Neural cell (in vitro differentiated cells): Measurements from ENCODE around the gene CREB1. TPM values are rescaled to one million over a fixed set of nuclear protein-coding genes. Genes with fewer than 3 reads are reported as not detected.
"Not testable (repeated sequence)": the region's sequence is repeated elsewhere in the genome, so short reads cannot be mapped to it uniquely, and the experiment has no call there.

Source experiments
- H2AFZ ChIP-seq: fragments of 200-600, 300-800 bp; sonication (generic), shearing (Covaris generic); 2 replicates; pipeline ENCODE4 v1.6.0; 2014; ENCODE audit warnings: low read depth, mild to moderate bottlenecking, antibody characterized with exemption, low read length, moderate library complexity
- H3F3A ChIP-seq: fragments of 200-600 bp; shearing (Covaris generic); 2 replicates; pipeline ENCODE4 v1.6.1; 2016; ENCODE audit warnings: mild to moderate bottlenecking, moderate library complexity, mixed read lengths, antibody characterized with exemption, low read length; ENCODE audit not compliant: insufficient read depth, poor library complexity, severe bottlenecking
- H3K27ac ChIP-seq: fragments of 200-600, 300-800 bp; sonication (generic), shearing (Covaris generic); 2 replicates; pipeline ENCODE4 v1.5.1; 2014; ENCODE audit warnings: mild to moderate bottlenecking, low read length, moderate library complexity
- H3K27me3 ChIP-seq: fragments of 300-800, 200-600 bp; sonication (generic), shearing (Covaris generic); 2 replicates; pipeline ENCODE4 v1.6.0; 2014; ENCODE audit warnings: mild to moderate bottlenecking, low read depth, low read length, moderate library complexity; ENCODE audit not compliant: insufficient read depth
- H3K36me3 ChIP-seq: fragments of 300-800, 200-600 bp; sonication (generic), shearing (Covaris generic); 2 replicates; pipeline ENCODE4 v1.5.1; 2014; ENCODE audit warnings: mild to moderate bottlenecking, antibody characterized with exemption, low read length, moderate library complexity; ENCODE audit not compliant: insufficient read depth
- H3K4me2 ChIP-seq: fragments of 300-800, 200-600 bp; sonication (generic), shearing (Covaris generic); 2 replicates; pipeline ENCODE4 v1.6.0; 2014; ENCODE audit warnings: mild to moderate bottlenecking, low read length
- H3K4me3 ChIP-seq: fragments of 300-800, 200-600 bp; sonication (generic), shearing (Covaris generic); 2 replicates; pipeline ENCODE4 v1.5.1; 2014; ENCODE audit warnings: mild to moderate bottlenecking, low read length, moderate library complexity
- H3K79me2 ChIP-seq: fragments of 200-600 bp; shearing (Covaris generic); replicated peaks from 2 replicates; pipeline ENCODE4 v1.6.0; 2014; ENCODE audit warnings: mild to moderate bottlenecking, low read length, moderate library complexity; ENCODE audit not compliant: insufficient read depth
- H3K9ac ChIP-seq: fragments of 300-800, 200-600 bp; sonication (generic), shearing (Covaris generic); 2 replicates; pipeline ENCODE4 v1.6.1; 2016; ENCODE audit warnings: mild to moderate bottlenecking, low read length, mixed read lengths
- H3K9me2 ChIP-seq: fragments of 200-600 bp; shearing (Covaris generic); 2 replicates; pipeline ENCODE4 v1.6.1; 2016; ENCODE audit warnings: mild to moderate bottlenecking, low read length, mixed read lengths; ENCODE audit not compliant: insufficient read depth
- H3K9me3 ChIP-seq: fragments of 200-600, 300-800 bp; sonication (generic), shearing (Covaris generic); 2 replicates; pipeline ENCODE4 v1.6.1; 2016; ENCODE audit warnings: mild to moderate bottlenecking, mixed run types, low read length, moderate library complexity, mixed read lengths
- H4K20me1 ChIP-seq: fragments of 200-600 bp; shearing (Covaris generic); 2 replicates; pipeline ENCODE4 v1.6.1; 2016; ENCODE audit warnings: mild to moderate bottlenecking, mixed run types; ENCODE audit not compliant: insufficient read depth
- EP300 ChIP-seq: fragments of 450-650 bp; conservative IDR thresholded peaks from 2 replicates; pipeline ENCODE4 v1.6.1; 2014; ENCODE audit warnings: antibody characterized with exemption, mild to moderate bottlenecking, moderate library complexity; ENCODE audit not compliant: poor library complexity, severe bottlenecking
- EZH2 ChIP-seq: fragments of 200-600, 300-800 bp; shearing (Covaris generic), sonication (generic); IDR thresholded peaks from 2 replicates; pipeline ENCODE4 v1.6.1; 2014; ENCODE audit warnings: antibody characterized with exemption, low read length, borderline replicate concordance, mild to moderate bottlenecking; ENCODE audit not compliant: insufficient read depth, poor library complexity, severe bottlenecking
- MXI1 ChIP-seq: fragments of 450-650 bp; conservative IDR thresholded peaks from 2 replicates; pipeline ENCODE4 v1.6.1; 2014; ENCODE audit warnings: antibody characterized with exemption, mild to moderate bottlenecking; ENCODE audit not compliant: poor library complexity, severe bottlenecking
- POLR2AphosphoS5 ChIP-seq: IDR thresholded peaks from 2 replicates; pipeline ENCODE4 v1.6.1; 2012
- RAD21 ChIP-seq: fragments of 450-650 bp; conservative IDR thresholded peaks from 2 replicates; pipeline ENCODE4 v1.6.1; 2014; ENCODE audit warnings: antibody characterized with exemption, mild to moderate bottlenecking, moderate library complexity
- SMC3 ChIP-seq: fragments of 450-650 bp; conservative IDR thresholded peaks from 2 replicates; pipeline ENCODE4 v1.6.1; 2014; ENCODE audit warnings: antibody characterized with exemption, mild to moderate bottlenecking, moderate library complexity; ENCODE audit not compliant: poor library complexity
- TAF1 ChIP-seq: IDR thresholded peaks from 2 replicates; pipeline ENCODE4 v1.6.1; 2012; ENCODE audit warnings: low read depth
- polyA plus RNA-seq: library from polyadenylated mRNA; depleted of rRNA; stranded (reverse); fragments of >200 nt; gene quantifications from 2 replicates; pipeline ENCODE4 v1.2.3, GENCODE V29; 2014
- TF ChIP-seq, protein P1 (sequence below): fragments of 450-650 bp; IDR thresholded peaks from 2 replicates; pipeline ENCODE4 v1.5.1; 2014; ENCODE audit warnings: antibody characterized with exemption, mild to moderate bottlenecking, moderate library complexity; ENCODE audit not compliant: poor library complexity, severe bottlenecking
- TF ChIP-seq, protein P2 (sequence below): IDR thresholded peaks from 2 replicates; pipeline ENCODE4 v1.6.1; 2012; ENCODE audit warnings: borderline replicate concordance

The CREB1 gene
- polyA plus RNA-seq, 1 donor from 2014 or later = 38.7 TPM

DNA sequence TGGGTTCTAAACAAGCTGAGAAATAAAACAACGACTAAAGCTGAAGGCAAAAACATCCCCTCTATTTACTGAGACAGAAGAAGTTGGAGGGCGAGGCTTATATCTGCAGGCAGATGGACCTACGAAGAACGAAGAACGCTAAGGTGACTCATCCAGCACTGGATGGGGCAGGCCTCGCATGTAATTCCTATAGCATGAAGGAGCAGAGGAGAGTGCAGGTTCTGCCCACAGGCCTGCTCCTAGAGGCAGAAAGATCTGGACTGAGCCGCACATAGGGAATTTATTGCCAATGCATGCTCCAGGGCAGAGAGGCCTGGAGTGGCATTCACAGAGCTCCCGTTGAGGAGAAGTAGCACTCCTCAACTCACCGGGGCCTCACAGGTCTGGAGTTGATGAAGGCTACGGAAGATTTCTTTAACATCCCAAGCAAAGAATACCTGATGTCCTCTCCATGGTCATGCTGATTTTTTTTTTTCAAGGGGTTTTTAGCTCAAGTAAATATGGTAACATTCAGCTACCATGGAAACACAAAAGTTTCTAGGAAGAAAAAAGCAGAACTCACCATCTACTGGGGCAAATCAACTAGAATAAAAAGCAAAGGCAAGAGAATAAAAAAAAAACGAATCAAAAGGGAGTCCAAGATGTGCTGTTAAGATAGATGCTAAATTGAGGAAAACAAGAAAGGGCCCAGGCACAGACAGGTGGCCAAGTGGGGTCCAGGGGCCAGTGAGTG, 105.9 kb downstream of the CREB1 start:
- Histone ChIP-seq H4K20me1 (no peaks in the 10 kb centered on the region), H3K27me3 (no peaks in the 10 kb centered on the region), H3K9me2 (no peaks in the 10 kb centered on the region), H3F3A (no peaks in the 10 kb centered on the region), H3K27ac (no peak overlapping the region), H3K4me2 (no peak overlapping the region), H3K9ac (no peak overlapping the region), H3K9me3 (no peaks in the 10 kb centered on the region), H3K79me2 (no peaks in the 10 kb centered on the region), H3K36me3 (no peaks in the 10 kb centered on the region), H3K4me3 (no peak overlapping the region), H2AFZ (no peak overlapping the region)
- TF ChIP-seq, protein P1, sequence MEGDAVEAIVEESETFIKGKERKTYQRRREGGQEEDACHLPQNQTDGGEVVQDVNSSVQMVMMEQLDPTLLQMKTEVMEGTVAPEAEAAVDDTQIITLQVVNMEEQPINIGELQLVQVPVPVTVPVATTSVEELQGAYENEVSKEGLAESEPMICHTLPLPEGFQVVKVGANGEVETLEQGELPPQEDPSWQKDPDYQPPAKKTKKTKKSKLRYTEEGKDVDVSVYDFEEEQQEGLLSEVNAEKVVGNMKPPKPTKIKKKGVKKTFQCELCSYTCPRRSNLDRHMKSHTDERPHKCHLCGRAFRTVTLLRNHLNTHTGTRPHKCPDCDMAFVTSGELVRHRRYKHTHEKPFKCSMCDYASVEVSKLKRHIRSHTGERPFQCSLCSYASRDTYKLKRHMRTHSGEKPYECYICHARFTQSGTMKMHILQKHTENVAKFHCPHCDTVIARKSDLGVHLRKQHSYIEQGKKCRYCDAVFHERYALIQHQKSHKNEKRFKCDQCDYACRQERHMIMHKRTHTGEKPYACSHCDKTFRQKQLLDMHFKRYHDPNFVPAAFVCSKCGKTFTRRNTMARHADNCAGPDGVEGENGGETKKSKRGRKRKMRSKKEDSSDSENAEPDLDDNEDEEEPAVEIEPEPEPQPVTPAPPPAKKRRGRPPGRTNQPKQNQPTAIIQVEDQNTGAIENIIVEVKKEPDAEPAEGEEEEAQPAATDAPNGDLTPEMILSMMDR = no peak
- no peak for TF ChIP-seq POLR2AphosphoS5
- no peak for TF ChIP-seq EZH2
- no peak for TF ChIP-seq SMC3
- TF ChIP-seq TAF1 = no peak
- TF ChIP-seq EP300 = no peak
- TF ChIP-seq, protein P2, sequence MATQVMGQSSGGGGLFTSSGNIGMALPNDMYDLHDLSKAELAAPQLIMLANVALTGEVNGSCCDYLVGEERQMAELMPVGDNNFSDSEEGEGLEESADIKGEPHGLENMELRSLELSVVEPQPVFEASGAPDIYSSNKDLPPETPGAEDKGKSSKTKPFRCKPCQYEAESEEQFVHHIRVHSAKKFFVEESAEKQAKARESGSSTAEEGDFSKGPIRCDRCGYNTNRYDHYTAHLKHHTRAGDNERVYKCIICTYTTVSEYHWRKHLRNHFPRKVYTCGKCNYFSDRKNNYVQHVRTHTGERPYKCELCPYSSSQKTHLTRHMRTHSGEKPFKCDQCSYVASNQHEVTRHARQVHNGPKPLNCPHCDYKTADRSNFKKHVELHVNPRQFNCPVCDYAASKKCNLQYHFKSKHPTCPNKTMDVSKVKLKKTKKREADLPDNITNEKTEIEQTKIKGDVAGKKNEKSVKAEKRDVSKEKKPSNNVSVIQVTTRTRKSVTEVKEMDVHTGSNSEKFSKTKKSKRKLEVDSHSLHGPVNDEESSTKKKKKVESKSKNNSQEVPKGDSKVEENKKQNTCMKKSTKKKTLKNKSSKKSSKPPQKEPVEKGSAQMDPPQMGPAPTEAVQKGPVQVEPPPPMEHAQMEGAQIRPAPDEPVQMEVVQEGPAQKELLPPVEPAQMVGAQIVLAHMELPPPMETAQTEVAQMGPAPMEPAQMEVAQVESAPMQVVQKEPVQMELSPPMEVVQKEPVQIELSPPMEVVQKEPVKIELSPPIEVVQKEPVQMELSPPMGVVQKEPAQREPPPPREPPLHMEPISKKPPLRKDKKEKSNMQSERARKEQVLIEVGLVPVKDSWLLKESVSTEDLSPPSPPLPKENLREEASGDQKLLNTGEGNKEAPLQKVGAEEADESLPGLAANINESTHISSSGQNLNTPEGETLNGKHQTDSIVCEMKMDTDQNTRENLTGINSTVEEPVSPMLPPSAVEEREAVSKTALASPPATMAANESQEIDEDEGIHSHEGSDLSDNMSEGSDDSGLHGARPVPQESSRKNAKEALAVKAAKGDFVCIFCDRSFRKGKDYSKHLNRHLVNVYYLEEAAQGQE = no peak
- TF ChIP-seq RAD21 = no peak
- TF ChIP-seq MXI1 = no peak

DNA sequence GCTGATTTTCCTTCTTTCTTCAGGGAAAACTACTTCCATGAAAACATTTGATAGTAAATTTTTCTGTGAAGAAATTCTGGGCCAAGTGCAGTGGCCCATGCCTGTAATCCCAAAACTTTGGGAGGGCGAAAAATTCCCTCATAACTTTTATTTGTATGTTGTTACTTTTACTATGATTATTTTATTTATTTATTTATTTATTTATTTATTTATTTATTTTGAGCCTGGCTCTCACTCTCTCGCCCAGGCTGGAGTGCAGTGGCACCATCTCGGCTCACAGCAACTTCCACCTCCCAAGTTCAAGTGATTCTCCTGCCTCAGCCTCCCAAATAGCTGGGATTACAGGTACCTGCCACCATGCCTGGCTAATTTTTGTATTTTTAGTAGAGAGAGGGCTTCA, 109.5 kb downstream of the CREB1 start:
- not testable (repeated sequence) for H3K36me3 ChIP-seq, H4K20me1 ChIP-seq, H3K9me3 ChIP-seq, H2AFZ ChIP-seq, H3K9me2 ChIP-seq, H3K79me2 ChIP-seq, H3K9ac ChIP-seq, H3F3A ChIP-seq, H3K27me3 ChIP-seq, H3K4me3 ChIP-seq, H3K4me2 ChIP-seq, H3K27ac ChIP-seq
